Esophagus squamous epithelium (tissue), 4 donors: ENCODE measurements around the gene COQ10B.

Source experiments
- POLR2A ChIP-seq, 4 donors: fragments of 450-650 bp; IDR thresholded peaks; one replicate each; pipeline ENCODE4 v1.6.1; 2017; ENCODE audit warnings: antibody characterized with exemption in 4 of 4, mild to moderate bottlenecking in 4 of 4, moderate library complexity in 3 of 4
- TF ChIP-seq, protein P1 (sequence below), 6 experiments: fragments of 450-650 bp in 4 of 6; fragments of 200-600 bp in 2 of 6; sonication (generic) in 2 of 6; IDR thresholded peaks; one replicate each; pipeline ENCODE4 v1.5.1; 2016 to 2019; ENCODE audit warnings: antibody characterized with exemption in 6 of 6, mild to moderate bottlenecking in 4 of 6, moderate library complexity in 4 of 6

GRCh38 chr2:197431858-197432257 lies 21.5 kb upstream of the COQ10B start:
- TF ChIP-seq, protein P1, sequence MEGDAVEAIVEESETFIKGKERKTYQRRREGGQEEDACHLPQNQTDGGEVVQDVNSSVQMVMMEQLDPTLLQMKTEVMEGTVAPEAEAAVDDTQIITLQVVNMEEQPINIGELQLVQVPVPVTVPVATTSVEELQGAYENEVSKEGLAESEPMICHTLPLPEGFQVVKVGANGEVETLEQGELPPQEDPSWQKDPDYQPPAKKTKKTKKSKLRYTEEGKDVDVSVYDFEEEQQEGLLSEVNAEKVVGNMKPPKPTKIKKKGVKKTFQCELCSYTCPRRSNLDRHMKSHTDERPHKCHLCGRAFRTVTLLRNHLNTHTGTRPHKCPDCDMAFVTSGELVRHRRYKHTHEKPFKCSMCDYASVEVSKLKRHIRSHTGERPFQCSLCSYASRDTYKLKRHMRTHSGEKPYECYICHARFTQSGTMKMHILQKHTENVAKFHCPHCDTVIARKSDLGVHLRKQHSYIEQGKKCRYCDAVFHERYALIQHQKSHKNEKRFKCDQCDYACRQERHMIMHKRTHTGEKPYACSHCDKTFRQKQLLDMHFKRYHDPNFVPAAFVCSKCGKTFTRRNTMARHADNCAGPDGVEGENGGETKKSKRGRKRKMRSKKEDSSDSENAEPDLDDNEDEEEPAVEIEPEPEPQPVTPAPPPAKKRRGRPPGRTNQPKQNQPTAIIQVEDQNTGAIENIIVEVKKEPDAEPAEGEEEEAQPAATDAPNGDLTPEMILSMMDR (IDR thresholded peaks at IDR 0.05) = no peak
- no peak for TF ChIP-seq POLR2A (IDR thresholded peaks at IDR 0.05)
